ENCODE data around the gene TIE1. TPM values are rescaled to one million over a fixed set of nuclear protein-coding genes. Genes with fewer than 3 reads are reported as not detected.

Gene TIE1
- total RNA-seq, 2 experiments from 2014 or later = 0.15 to 0.66 TPM

DNA sequence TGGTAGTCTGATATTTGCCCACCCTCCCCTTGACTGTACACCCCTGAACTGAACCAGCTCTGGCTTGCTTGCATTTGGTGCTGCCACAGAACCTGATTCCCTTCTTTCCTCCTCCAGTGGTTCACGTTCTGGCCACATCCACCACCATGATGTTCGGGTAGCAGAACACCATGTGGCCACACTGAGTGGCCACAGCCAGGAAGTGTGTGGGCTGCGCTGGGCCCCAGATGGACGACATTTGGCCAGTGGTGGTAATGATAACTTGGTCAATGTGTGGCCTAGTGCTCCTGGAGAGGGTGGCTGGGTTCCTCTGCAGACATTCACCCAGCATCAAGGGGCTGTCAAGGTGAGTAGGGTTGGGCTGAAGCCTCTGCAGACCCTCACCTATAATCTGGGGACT is 59.8 kb downstream of the TIE1 start:
- no peak overlapping the region for H2AFZ ChIP-seq (ENCODE audit: low read length)
- POLR2A ChIA-PET = no interaction called here
- peak overlapping the region; percentile 99 for H3K4me3 ChIP-seq (ENCODE audit: low read depth, low read length, poor library complexity, severe bottlenecking)

DNA sequence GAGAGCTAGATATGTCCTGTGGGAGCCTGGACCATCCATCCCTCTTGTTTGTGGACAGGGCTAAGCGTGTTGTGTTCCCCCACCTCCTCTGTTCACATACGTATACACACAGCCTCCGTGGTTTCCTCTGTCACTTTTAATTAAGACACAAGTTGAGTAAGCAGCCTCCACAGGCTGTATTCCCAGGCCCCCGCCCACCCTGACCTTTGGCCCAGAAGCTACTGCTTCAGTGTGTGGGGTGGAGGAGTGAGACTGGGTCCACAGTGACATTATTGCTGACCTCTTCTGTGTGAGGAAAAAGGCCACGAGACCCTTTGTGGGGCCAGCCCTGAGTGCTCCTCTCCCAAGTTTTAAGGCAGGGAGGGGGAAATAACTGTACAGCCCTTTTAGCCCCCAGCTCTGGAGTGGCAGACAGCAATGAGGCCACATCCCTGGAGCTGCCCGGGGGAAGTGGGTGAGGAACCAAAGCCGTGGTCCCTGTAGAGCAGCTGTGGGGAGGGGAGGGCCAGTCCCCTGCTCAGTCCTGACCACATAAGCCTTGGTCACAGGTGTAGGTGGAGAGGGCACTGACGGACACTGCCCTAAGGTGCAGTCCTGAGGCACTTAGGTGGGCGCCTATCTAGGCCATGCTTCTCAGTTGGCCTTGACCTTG is 62.6 kb downstream of the TIE1 start:
- Histone ChIP-seq H4K20me1 (ENCODE audit: insufficient read depth, low read length) (peaks cover 4% of the 10 kb centered on the region; the same call in 1 of the 2 replicates), H3K4me2 (ENCODE audit: low read length) (no peak overlapping the region), H3K9me2 (ENCODE audit: insufficient read depth, low read length) (no peaks in the 10 kb centered on the region), H3K79me2 (ENCODE audit: insufficient read depth, low read depth, low read length) (peaks cover 40% of the 10 kb centered on the region), H3K9me3 (ENCODE audit: low read length) (no peaks in the 10 kb centered on the region), H3K4me1 (ENCODE audit: insufficient read depth, low read length, poor library complexity, severe bottlenecking) (peaks cover 39% of the 10 kb centered on the region), H3K36me3 (ENCODE audit: insufficient read depth, low read length) (peaks cover 67% of the 10 kb centered on the region), H2AFZ (ENCODE audit: low read length) (no peak overlapping the region), H3K4me3 (ENCODE audit: low read depth, low read length, poor library complexity, severe bottlenecking) (no peak overlapping the region), H3K27ac (ENCODE audit: low read depth, low read length, poor library complexity, severe bottlenecking) (no peak overlapping the region)
- DNase-seq (ENCODE audit: low spot score) = peak; percentile 8
- TF ChIP-seq, protein P1, sequence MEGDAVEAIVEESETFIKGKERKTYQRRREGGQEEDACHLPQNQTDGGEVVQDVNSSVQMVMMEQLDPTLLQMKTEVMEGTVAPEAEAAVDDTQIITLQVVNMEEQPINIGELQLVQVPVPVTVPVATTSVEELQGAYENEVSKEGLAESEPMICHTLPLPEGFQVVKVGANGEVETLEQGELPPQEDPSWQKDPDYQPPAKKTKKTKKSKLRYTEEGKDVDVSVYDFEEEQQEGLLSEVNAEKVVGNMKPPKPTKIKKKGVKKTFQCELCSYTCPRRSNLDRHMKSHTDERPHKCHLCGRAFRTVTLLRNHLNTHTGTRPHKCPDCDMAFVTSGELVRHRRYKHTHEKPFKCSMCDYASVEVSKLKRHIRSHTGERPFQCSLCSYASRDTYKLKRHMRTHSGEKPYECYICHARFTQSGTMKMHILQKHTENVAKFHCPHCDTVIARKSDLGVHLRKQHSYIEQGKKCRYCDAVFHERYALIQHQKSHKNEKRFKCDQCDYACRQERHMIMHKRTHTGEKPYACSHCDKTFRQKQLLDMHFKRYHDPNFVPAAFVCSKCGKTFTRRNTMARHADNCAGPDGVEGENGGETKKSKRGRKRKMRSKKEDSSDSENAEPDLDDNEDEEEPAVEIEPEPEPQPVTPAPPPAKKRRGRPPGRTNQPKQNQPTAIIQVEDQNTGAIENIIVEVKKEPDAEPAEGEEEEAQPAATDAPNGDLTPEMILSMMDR (conservative IDR thresholded peaks at IDR 0.05; ENCODE audit: low read length) = no peak
- TF ChIP-seq EZH2phosphoT487 (IDR thresholded peaks at IDR 0.05; ENCODE audit: borderline replicate concordance, low read depth, low read length) = no peak
- intact Hi-C loops (cut with micrococcal nuclease; ENCODE audit: unreplicated experiment) = no loop called here
- CTCF ChIA-PET (ENCODE audit: unreplicated experiment) = no interaction called here
- POLR2A ChIA-PET = no interaction called here
- BruUV-seq (replicated peaks) = no TSS peak

More for the DNA sequence above, 59.8 kb downstream of the TIE1 start:
- Histone ChIP-seq H3K79me2 (ENCODE audit: insufficient read depth, low read depth, low read length) (peaks cover 28% of the 10 kb centered on the region), H3K9me3 (ENCODE audit: low read length) (no peaks in the 10 kb centered on the region), H3K27ac (ENCODE audit: low read depth, low read length, poor library complexity, severe bottlenecking) (peak overlapping the region; percentile 76), H3K9me2 (ENCODE audit: insufficient read depth, low read length) (no peaks in the 10 kb centered on the region), H3K36me3 (ENCODE audit: insufficient read depth, low read length) (peaks cover 67% of the 10 kb centered on the region), H3K4me1 (ENCODE audit: insufficient read depth, low read length, poor library complexity, severe bottlenecking) (peaks cover 34% of the 10 kb centered on the region), H4K20me1 (ENCODE audit: insufficient read depth, low read length) (peaks cover 4% of the 10 kb centered on the region; the same call in 1 of the 2 replicates), H3K4me2 (ENCODE audit: low read length) (peak overlapping the region; percentile 96)
- CTCF ChIA-PET (ENCODE audit: unreplicated experiment) = no interaction called here
- intact Hi-C loops (cut with micrococcal nuclease; ENCODE audit: unreplicated experiment) = no loop called here
- DNase-seq (ENCODE audit: low spot score) = no peak
- BruUV-seq (replicated peaks) = no TSS peak
- TF ChIP-seq EZH2phosphoT487 (IDR thresholded peaks at IDR 0.05; ENCODE audit: borderline replicate concordance, low read depth, low read length) = no peak
- TF ChIP-seq, protein P1 (conservative IDR thresholded peaks at IDR 0.05; ENCODE audit: low read length) = no peak

DNA sequence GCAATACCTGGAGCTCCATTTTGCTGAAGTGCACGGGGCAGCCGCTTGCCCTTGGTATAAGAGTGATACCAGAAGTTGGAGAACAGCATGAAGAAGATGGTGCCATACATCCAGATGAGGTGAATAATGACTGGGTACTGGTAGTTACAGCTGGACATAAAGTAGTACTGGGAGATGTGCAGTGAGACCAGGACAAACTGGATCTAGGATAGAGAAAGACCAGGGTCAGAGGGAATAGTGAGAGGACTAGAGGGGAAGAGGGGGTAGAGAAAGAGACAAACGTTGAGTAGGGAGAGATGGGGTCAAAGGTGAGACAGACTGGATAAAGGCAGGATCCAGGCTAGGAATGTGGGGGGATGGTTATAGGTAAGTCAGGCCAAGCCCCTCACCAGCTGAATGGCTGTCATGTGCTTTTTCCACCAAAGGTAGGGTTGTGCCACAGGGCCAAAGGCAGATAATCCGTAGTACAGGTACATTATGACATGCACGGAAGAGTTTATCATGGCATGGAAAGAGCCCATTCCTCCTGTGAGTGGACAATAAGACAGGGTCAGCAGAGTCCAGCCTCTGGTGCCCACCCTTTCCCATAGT is 63.2 kb downstream of the TIE1 start:
- no peaks in the 10 kb centered on the region for H3K9me3 ChIP-seq (ENCODE audit: low read length)
- POLR2A ChIA-PET = no interaction called here
- peaks cover 4% of the 10 kb centered on the region; the same call in 1 of the 2 replicates for H4K20me1 ChIP-seq (ENCODE audit: insufficient read depth, low read length)
- intact Hi-C loops (cut with micrococcal nuclease; ENCODE audit: unreplicated experiment) = no loop called here
- no peaks in the 10 kb centered on the region for H3K9me2 ChIP-seq (ENCODE audit: insufficient read depth, low read length)
- BruUV-seq (replicated peaks) = TSS peak; percentile 72
- CTCF ChIA-PET (ENCODE audit: unreplicated experiment) = no interaction called here
- H3K4me2 ChIP-seq (ENCODE audit: low read length) = no peak overlapping the region
- peaks cover 45% of the 10 kb centered on the region for H3K4me1 ChIP-seq (ENCODE audit: insufficient read depth, low read length, poor library complexity, severe bottlenecking)
- H3K27ac ChIP-seq (ENCODE audit: low read depth, low read length, poor library complexity, severe bottlenecking) = no peak overlapping the region
- H3K4me3 ChIP-seq (ENCODE audit: low read depth, low read length, poor library complexity, severe bottlenecking) = no peak overlapping the region
- no peak overlapping the region for H2AFZ ChIP-seq (ENCODE audit: low read length)
- no peak for DNase-seq (ENCODE audit: low spot score)
- no peak for TF ChIP-seq EZH2phosphoT487 (IDR thresholded peaks at IDR 0.05; ENCODE audit: borderline replicate concordance, low read depth, low read length)
- TF ChIP-seq, protein P1 (conservative IDR thresholded peaks at IDR 0.05; ENCODE audit: low read length) = no peak
- peaks cover 37% of the 10 kb centered on the region for H3K79me2 ChIP-seq (ENCODE audit: insufficient read depth, low read depth, low read length)
- peaks cover 65% of the 10 kb centered on the region for H3K36me3 ChIP-seq (ENCODE audit: insufficient read depth, low read length)
